GF-D8 (cell line): ENCODE measurements around the gene HDAC4.

Source experiments
- DNase-seq: peaks from one replicate; lab custom pipeline; 2025; lab: John Stamatoyannopoulos, UW

The HDAC4 gene

DNA sequence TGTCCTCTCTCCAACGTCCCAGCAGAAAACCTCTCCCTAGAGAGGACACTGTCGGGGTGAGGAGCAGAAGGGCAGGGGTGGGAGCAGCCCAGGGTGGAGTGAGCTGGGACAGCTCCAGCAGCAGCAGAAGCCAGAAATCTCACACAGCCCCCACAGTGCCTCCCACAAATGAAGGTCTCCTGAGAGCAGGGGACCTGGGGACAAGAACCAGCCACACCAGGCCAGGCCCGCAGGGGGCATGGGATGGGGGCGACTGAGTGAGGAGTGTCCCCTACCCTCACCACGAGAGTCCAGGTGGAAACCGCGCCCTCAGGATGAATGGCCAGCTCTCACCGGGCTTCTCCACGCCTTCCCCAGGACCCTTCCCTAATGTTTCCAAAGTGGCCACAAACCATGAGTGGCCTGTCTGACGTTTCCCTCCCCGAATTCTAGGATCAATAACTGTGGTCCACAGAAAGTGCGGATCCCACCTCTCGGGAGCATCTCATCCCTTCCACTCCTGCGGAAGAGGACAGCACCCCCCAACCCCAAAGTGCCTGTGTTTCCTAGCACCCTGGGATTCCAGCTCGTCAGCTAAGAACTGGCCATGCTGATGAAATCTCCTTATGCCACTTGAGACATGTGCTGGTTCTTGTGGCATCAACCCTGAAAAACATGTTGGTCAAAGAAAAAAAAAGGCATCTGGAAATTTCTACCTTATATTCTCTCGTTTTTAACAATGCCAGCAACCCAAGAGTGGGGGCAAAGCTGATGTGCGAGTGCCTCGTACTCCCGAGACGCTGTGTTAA, 121.1 kb downstream of the HDAC4 start:
- DNase-seq: no peak

DNA sequence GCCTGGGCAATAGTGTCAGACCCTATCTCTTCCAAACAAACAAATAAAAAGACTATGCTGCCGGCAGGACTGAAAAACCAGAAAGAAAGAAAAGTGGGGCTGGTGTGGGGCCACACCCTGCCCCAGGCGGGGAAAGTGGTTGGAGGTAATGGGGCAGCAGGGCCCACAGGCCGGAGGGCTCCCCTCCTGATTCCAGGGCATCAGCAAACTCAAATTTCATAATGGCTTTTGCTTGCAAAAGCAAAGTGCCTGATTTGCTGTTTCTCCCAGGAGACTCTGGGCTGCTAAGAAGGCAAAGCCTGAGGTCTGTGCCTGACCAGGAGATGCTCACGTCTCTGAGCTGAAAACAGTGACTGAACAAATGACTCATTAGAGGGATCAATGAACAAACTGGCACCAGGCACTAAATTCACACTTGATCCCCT, 121.9 kb downstream of the HDAC4 start:
- DNase-seq: no peak

DNA sequence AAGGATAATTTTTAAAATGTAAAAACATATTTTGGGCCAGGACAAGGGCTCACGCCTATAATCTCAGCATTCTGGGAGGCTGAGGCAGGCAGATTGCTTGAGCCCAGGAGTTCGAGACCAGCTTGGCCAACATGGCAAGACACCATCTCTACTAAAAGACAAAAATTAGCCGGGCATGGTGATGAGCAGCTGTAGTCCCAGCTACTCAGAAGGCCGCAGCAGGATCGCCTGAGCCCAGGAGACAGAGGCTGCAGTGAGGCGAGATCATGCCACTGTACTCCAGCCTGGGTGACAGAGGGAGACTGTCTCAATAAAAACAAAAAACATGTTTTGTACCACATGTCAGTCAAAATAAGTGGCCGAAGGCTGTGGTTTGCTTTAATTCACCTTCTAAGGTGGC, 122.5 kb downstream of the HDAC4 start:
- no peak for DNase-seq

DNA sequence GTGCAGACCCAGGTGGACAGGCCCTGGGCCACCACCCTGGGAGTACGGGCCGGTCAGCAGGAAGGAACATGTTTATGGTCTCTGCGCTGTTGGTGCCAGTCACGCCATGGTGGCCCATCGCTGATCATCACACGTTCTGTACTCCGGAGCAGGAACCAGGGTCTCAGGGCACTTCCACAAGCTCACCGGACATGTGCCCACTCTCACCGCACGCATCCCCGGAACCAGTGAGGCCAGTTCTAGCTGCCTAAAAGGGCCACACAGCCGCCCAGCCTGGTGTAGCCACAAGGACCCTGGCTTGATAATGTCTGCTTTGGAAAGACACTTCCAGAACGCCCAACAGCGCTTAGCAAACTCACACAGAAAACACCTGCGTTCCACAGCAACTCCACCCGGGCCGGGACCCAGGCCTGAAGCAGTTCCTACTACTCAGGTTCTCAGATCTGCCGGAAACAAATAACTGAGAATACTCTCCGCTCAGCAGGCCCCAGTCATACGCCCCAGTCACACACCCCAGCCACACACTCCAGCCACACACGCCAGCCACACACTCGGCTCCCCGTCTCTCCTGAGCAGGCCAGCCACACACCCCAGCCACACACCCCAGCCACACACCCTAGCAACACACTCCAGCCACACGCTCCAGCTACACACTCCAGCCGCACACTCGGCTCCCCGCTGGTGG, 123.3 kb downstream of the HDAC4 start:
- DNase-seq: no peak

DNA sequence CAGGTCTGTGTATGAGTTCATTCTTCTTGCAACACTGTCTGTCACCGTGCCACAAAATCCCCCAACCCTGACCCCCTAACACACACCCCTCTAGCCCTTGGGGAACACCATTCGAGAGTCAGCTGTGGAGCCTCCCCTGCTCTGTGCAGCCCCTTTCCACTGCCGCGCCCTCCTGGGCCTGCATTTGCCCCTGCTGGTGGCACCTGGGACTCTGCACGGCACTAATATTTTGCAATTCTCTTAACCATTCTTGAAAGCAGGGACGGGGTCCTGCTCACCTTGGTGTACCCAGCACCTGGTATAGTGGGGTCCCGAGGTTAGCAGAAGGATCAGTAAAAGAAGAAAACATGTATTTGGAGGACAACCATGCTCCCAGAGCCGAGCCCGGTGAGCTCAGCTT, 124.0 kb downstream of the HDAC4 start:
- no peak for DNase-seq

DNA sequence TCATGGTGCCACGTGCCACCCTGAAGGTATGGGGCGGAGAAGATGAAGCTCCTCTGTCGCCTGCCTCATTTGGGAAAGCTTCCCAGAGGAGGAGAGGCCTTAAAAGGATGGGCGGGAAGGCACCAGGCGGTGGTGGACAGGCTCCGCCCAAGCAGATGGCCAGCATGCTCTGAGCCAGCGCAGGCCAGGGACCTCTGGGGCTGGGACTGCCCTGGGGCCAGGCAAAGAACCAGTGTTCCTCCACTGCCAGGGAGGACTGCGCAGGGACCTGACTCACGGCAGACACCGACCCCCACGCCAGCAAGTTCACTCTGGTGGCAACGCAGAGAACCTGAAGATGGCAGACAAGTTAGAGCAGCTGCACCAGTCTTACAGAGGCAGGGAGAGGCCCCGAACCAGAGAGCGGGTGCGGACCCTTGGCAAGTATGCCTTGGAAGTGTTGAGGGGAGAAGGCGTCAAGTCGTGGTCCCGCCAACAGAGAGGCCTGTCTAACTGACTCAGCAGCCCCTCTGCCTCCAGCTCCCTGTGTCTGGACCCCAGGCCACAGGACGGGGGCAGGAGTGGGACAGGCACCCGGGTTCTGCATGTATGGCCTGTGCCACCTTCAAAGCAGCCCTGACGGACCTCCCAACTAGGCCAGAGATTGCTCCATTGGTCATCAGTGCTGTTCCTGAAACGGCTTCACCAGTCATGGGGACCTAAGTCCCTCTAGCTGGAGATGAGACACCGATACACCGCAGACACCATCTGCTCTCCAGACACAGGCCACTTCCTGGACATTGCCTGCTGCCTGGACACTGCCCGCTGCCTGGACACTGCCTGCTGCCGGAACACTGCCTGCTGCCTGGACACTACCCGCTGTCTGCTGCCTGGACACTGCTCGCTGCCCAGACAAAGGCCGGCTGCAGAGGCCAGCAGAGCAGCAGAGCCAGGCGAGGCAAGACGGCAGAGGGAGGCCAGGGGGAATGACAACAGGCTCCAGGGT, 124.7 kb downstream of the HDAC4 start:
- no peak for DNase-seq

DNA sequence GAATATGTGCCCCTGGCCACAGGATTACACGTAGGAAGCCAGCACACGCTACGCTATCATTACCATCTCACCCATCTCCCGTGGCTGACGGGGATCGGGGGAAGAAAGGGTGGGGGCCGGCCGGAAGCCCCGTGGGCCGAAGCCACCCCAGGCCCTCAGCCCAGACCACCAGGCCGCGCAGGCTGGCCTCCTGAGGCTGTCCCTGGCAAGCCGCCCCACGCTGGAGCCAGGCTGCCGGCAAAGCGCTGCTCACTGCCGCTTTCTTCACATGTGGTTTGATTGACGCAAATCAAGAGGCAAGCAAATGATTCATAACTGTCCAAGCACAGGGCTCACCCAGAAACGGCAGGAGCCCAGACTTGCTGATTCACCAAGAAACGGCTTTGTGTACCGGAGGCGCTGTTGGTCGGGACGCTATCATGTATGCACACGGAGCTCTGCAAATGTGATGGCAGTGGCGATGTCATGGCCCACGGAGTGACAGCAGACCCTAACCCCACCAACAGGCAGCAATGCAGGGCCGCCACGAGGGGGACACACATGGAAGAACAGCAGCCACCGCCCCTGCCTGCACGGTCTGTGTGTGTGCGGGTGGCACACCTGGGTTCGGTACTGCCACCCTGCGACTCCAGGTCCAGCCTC, 125.7 kb downstream of the HDAC4 start:
- DNase-seq: peak; percentile 74

DNA sequence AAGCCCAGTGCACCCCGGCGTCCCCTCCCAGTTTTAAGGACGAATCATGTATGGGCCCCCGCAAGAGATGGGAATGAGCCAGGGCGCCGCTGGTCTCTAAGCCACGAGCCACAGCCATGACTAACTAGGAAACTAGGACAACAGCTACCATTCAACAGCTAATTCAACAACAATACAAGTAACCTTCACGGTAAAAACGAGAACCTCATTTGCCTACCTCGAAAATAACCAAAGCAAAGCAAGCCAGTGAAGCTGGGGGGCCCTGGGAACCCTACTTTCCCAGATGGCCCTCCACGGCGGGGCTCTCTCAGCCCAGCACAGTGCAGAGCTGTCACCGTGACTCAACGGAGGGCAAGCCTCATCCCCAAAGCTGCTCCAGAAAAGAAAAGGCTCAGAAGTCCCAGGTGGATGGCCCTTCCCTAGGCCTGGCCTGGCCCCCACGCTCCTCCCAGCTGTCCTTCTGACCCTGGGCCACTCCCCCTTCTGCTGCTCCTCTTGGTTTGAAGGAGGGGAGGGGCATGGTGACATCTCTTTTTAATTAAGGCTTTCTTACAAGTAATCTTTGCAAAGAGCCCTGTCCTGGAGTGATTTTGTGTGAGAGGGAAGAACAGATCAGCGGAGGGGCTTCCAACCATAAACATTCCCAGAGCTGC, 126.3 kb downstream of the HDAC4 start:
- DNase-seq: peak; percentile 44

DNA sequence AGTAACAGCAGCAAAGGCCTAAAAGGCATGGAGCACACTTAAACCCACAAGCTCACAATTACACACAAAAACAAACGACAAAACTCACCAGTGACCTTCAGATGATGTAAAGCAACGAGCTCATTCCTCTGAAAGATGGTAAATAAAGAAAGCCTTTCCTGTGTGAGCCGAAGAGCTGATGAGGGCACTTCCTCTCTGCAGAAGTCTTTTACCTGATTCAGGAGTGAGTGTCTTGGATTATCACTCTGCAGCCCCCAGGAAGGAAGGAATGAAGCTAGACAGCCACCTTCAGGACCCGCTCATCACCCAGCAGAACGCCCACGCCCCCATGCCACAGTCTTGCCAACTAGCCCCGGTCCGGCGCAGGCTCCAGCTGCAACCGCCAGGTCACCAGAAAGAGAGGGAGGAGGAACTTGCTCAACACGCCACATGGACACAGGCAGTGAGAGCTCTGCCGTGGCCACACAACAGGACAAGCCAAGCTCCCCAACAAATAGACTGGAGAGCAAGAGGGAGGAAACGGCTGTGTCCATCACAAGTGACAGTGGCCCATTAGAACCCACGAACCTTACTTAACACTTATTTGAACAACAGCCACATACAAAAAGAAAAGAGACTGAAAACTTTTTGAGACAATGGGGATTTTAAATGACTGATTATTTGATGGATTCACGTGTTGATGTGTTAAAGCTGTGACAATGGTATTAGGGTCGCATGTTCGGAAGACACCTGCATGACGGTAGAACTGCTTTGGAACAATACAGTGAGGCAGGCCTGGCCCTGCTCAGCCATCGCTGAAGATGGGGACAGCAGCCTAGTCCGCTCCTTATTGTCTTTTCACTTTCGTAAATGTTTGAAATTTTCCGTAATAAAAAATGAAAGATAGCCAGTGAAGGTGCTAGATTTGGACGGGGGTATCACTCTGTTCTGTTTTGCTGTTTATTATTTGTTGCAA, 127.3 kb downstream of the HDAC4 start:
- DNase-seq: peak; percentile 70

DNA sequence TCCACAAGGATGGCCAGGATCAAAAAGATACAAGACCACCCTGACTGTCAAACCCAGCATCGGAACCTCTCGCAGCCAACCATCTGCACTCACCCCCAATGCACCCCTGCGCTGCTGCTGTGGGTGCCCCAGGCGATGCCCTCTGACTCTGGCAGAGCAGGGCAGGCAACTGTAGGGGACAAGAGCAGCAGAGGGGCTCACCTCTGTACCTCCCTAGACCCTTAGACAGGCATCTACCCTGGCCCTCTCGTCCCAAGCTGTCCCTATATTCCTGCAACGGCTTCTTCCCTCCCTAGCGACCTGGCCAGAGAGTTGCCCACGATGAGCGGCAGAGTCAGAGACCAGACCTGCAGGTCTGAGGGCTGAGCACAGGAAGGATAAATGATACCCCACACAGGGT, 128.2 kb downstream of the HDAC4 start:
- DNase-seq: no peak

DNA sequence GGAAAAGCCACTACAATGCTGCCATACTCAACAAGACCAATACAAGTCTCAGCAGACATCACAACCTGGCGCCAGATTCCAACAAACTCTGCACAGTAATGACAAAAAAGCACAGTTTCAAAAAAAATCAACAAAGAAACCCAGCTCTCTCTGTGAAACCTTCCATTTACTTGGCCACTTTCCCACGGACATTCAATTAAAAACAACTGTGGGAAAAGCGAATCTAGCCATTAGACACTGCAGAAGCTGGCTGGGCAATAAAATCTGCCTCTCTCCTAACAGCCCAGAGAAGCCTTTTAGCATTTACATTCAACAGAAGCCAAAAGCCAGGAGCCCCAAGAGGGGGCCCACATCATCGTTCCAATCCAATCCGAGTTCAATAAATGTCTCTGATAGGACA, 128.9 kb downstream of the HDAC4 start:
- no peak for DNase-seq

DNA sequence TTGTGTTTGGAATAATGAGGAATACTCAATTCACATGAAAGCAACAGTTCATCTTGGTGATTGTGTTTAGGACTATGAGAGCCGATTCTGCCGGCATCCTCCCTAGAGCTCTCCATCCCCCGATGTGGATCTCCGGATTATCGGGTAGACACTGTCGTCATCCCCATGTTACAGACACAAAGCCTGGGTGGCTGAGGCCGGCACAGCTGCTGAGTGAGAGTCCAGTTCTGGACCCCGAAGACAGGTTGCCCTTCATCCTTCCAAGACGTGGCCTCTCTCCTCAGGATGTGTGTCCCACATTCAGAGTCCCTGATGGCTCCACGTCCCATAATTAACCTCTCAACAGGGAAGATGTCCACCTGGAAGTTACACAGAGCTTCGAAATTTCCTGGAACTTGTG, 129.3 kb downstream of the HDAC4 start:
- no peak for DNase-seq

DNA sequence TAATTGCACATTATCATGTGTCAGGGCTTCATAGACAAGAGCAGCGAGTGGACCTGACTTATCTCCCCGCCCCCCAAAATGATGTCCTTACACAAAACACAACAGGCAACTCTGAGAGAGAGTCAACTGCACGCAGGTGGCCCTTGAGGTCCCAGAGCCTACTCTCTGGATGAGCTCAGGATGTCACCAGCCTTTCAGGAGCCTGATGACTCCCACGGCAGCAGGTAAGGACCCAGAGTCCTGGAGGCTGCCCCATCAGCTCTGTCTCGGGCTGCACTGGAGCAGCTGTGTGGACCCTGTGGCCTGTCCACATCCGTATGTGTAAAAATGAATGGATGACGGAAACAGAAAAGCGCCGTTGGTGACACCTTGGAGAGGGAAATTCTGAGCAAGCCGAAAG, 130.9 kb downstream of the HDAC4 start:
- no peak for DNase-seq

DNA sequence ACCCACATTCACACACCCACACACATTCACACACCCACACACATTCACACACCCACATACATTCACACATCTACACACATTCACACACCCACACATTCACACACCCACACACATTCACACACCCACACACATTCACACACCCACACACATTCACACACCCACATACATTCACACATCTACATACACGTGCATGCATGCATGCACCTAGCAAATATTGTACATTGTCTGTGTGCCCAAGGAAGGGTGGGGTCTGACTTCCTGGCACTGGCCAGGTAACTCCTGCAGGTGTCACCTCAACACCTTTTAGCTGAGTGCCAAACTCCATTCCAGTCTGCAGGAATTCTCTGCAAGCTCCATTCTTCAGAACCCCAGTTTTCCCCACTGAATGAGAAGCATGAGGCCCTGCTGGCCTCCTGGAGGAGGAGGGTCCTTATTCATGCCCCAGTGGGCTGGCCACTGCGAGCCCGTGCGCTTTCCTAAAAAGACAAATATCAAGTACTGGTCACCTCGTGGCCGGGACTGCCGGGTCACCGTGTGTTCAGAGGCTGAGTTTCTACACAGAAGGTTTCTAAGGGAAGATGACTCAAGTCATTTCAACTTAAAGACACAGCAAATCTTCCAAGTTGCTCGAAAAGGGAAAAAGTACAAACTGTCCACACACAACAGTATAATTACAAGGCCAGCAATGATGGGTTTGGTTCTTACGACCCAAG, 131.5 kb downstream of the HDAC4 start:
- DNase-seq: no peak

DNA sequence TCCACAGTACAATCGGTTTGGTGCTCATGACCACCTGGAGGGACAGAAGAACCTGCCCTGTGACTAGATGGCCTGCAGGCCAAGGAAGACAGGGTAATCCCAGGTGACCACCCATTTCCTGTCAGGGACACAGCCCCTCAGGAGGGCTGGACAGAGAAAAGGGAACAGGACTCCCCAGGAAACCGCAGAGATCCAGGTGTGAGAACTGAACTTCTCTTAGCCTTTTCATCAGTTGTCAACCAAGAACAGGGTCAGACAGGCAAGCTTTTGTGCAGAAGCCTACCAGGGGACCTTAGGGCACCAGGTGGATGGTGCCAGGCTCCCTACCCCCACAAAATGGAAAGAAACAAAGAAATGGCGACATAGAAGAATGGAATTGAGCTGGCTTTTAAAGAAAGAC, 132.3 kb downstream of the HDAC4 start:
- peak; percentile 13 for DNase-seq

DNA sequence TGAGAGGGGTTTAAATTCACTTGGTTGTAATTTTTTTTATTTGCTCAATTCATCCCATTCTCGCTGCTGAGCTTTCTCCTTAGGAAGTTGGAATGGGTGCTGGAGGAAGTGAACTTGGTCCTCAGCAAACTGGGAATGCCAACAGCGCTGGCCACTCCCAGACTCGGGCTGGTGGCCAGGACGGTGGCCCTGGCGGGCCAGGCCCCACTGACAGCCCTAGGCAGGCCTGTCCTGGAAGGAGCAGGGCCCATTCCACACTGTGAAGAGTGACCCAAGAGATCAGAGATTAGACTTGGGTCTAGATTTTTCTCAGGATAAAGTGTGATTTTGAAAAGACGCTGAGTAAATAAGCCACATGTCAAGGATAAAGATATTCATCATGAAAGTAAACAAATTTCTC, 132.7 kb downstream of the HDAC4 start:
- DNase-seq: no peak

DNA sequence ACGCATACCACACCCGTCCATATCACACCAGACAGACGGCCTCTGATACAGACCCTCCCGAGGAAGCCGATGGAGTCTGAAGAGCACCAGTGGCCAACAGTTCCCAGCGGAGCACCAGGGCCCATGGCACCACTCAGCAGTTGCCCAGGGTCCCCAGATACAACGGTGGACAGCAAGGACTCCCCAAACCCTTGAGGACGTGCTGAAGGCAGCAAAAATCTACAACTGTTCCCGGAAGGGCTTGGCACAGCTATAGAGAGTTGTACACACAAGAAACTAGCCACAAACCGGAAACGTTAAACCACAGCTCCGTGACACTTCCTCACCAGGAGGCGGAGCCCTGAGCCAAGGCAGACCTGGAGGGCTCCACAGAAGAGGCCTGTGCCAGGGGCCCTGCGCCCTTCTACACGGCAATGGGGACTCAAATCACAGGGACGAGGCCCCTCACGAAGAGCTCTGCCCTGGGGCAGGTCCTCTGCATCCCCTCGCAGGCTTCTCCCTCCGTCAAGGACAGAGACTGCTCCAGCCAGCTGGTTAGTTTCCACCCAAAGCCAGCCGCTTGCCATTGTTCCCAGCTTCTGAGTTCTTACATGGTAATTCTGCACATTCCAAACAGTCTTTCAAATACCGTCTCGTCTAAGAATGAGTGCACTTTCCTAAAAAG, 133.4 kb downstream of the HDAC4 start:
- peak; percentile 89 for DNase-seq

DNA sequence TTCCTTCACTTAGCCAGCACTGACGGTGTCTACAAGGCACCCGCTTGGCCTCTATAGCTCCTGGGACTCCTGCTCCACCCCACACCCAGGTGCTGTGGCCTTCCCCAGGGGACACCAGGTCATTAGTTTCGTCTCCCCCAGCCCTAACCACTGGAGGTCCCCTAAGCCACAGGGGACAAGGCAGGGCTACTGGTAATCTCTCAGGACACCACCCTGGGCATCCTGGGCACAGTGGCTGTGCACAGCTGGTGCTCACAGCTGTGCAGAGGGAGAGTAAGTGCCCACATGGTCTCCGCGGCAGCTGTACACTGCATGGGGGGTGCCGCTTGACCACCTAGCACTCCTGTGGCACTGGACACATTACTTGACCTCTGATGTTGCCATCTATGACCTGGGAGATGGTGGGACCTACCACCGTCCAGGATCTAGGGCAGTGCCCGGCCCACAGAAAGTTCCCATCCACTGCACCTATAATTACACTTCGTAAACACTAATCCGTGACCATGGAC, 134.0 kb downstream of the HDAC4 start:
- no peak for DNase-seq

DNA sequence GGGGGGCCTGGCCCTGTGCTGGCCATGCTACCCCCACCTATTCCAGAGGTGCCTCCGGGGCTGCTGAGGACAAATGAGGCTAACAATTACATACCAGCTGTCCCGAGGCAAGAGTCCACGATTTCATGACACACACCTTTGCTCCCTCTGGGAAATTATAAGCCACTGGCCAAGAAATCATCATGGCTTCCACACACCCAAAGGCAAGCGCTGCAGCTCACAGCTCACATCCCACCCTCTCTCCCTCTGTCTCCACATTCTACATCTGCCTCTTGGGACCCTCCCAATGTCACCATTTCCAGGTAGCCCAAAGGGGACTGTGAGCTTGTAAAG, 134.4 kb downstream of the HDAC4 start:
- DNase-seq: no peak
